Measurements from ENCODE around the gene SLC9A9.
A peak's percentile ranks its signal among the peaks of the same experiment; 100 is the strongest.

The SLC9A9 gene

GRCh38 chr3:143840636-143841035 lies 7.6 kb downstream of the SLC9A9 start:
- DNase-seq, result no peak

- DNase-seq, result no peak
These were observed 8.3 kb downstream of the SLC9A9 start for GRCh38 chr3:143839980-143840379.

- DNase-seq, result no peak
These were observed 11.2 kb downstream of the SLC9A9 start for GRCh38 chr3:143837076-143837475.

- peak; percentile 15 for DNase-seq
These were observed 13.0 kb downstream of the SLC9A9 start for GRCh38 chr3:143835312-143835711.

- DNase-seq, result no peak
These were observed 15.8 kb downstream of the SLC9A9 start for GRCh38 chr3:143832433-143832832.

- DNase-seq, result no peak
These were observed 16.3 kb downstream of the SLC9A9 start for GRCh38 chr3:143831994-143832393.

GRCh38 chr3:143831208-143831607 lies 17.1 kb downstream of the SLC9A9 start:
- DNase-seq, result no peak

GRCh38 chr3:143830786-143831185 lies 17.5 kb downstream of the SLC9A9 start:
- no peak for DNase-seq

- DNase-seq, result no peak
These were observed 18.2 kb downstream of the SLC9A9 start for GRCh38 chr3:143830063-143830462.

- DNase-seq, result no peak
These were observed 20.8 kb downstream of the SLC9A9 start for GRCh38 chr3:143827425-143827824.

GRCh38 chr3:143826296-143826695 lies 22.0 kb downstream of the SLC9A9 start:
- DNase-seq, result no peak

GRCh38 chr3:143825513-143825912 lies 22.8 kb downstream of the SLC9A9 start:
- DNase-seq, result no peak

- DNase-seq, result no peak
These were observed 23.4 kb downstream of the SLC9A9 start for GRCh38 chr3:143824735-143825385.

GRCh38 chr3:143822798-143823197 lies 25.5 kb downstream of the SLC9A9 start:
- no peak for DNase-seq

- no peak for DNase-seq
These were observed 25.9 kb downstream of the SLC9A9 start for GRCh38 chr3:143822374-143822773.

GRCh38 chr3:143821862-143822261 lies 26.4 kb downstream of the SLC9A9 start:
- no peak for DNase-seq

GRCh38 chr3:143820466-143821221 lies 27.6 kb downstream of the SLC9A9 start:
- DNase-seq, result no peak

- DNase-seq, result no peak
These were observed 28.4 kb downstream of the SLC9A9 start for GRCh38 chr3:143819890-143820289.

- peak; percentile 16 for DNase-seq
These were observed 33.8 kb downstream of the SLC9A9 start for GRCh38 chr3:143814443-143814889.

- no peak for DNase-seq
These were observed 35.8 kb downstream of the SLC9A9 start for GRCh38 chr3:143812481-143812880.

GRCh38 chr3:143811602-143812001 lies 36.7 kb downstream of the SLC9A9 start:
- no peak for DNase-seq

GRCh38 chr3:143810953-143811265 lies 37.4 kb downstream of the SLC9A9 start:
- DNase-seq, result no peak

- no peak for DNase-seq
These were observed 37.9 kb downstream of the SLC9A9 start for GRCh38 chr3:143810166-143810952.

GRCh38 chr3:143809121-143809621 lies 39.1 kb downstream of the SLC9A9 start:
- DNase-seq, result no peak
